Erythroblast (primary cell): ENCODE measurements around the gene AMACR.

ENCODE experiments used
- GATA1 ChIP-seq: IDR thresholded peaks from 2 replicates; pipeline ENCODE4 v1.6.1; 2011; ENCODE audit warnings: low read depth, mild to moderate bottlenecking, control low read depth, low read length, moderate library complexity
- POLR2A ChIP-seq: IDR thresholded peaks from 2 replicates; pipeline ENCODE4 v1.6.1; 2011; ENCODE audit warnings: mild to moderate bottlenecking, low read length

DNA sequence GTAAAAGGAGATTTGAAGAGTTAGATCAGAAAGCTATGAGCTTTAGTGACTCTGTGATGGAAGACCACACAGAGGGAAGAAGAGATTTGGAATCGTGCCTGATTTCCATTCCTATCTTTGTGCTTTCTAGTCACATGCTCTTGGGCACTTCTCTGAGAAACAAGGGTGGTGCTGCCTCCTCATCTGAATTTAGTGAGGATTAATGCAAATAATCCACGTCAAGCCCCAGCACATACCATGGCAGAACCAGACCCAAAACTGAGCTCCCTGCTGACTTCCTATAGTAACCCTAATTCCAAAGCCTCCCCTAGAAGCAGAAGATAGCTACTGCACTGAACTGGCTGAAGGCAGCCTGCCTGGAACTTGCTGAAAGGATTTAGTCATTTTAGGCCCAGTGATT lies 41.0 kb downstream of the AMACR start:
- TF ChIP-seq POLR2A (no peak), GATA1 (no peak)
